K562 (cell line): ENCODE results near the gene CD4. TPM values are rescaled to one million over a fixed set of nuclear protein-coding genes. Genes with fewer than 3 reads are reported as not detected.

ENCODE experiments used
- ATAC-seq: fragments of 200-7000 bp; cut with Tn5 transposase; 3 replicates; pipeline ENCODE4 v1.9.1; 2020; ENCODE audit warnings: moderate library complexity
- BruUV-seq: library from RNA; stranded (reverse); fragments of 400-500 nt; replicated peaks from 2 replicates; lab custom pipeline; 2021; lab: Mats Ljungman, UMichigan
- CTCF ChIA-PET: fragments of 300-600 bp; formaldehyde crosslinking; extraction: SDS; loops from one replicate; lab custom pipeline; 2021; ENCODE audit warnings: low intra/inter-chr PET ratio; lab: Yijun Ruan, JAX
- POLR2A ChIA-PET: fragments of 300-600, 350-650 bp; sonication (Branson Sonifier 250); formaldehyde crosslinking; extraction: SDS; loops from one replicate; lab custom pipeline; 2021; ENCODE audit warnings: antibody characterized with exemption, inconsistent platforms; lab: Yijun Ruan, JAX
- DNase-seq, 4 experiments: peaks; one replicate each; pipeline versions ENCODE4 v3.0.0 to v3.0.0-alpha.2; 2011 to 2018; ENCODE audit warnings: low spot score in 3 of 4, mixed read lengths in 3 of 4; ENCODE audit errors: extremely low read depth in 1 of 4
- FAIRE-seq: peaks from 2 replicates; lab custom pipeline; 2011; peaks lifted over from hg19 to GRCh38; lab: Jason Lieb, UNC
- H2AFZ ChIP-seq: 2 replicates; pipeline ENCODE4 v1.6.0; 2011; ENCODE audit warnings: low read depth, low read length, control low read depth, inconsistent platforms
- H3K27ac ChIP-seq: fragments of 200-600 bp; 3 replicates; pipeline ENCODE4 v1.8.0; 2011; ENCODE audit warnings: low read depth, mild to moderate bottlenecking, control low read depth, inconsistent platforms, low read length, moderate library complexity, mixed read lengths; ENCODE audit errors: extremely low read depth
- H3K27me3 ChIP-seq, 2 experiments: fragments of 300-600 bp in 1 of 2; 2 replicates in 1 of 2; 3 replicates in 1 of 2; pipeline versions ENCODE4 v1.6.0 to v1.8.0; 2011; ENCODE audit warnings: inconsistent platforms in 2 of 2, low read length in 2 of 2, mild to moderate bottlenecking in 1 of 2, mixed read lengths in 1 of 2, moderate library complexity in 1 of 2; ENCODE audit not compliant: control insufficient read depth in 2 of 2, insufficient read depth in 2 of 2
- H3K36me3 ChIP-seq: fragments of 300-600 bp; 3 replicates; pipeline ENCODE4 v1.8.0; 2011; ENCODE audit warnings: mild to moderate bottlenecking, low read length, inconsistent platforms; ENCODE audit not compliant: control insufficient read depth, insufficient read depth
- H3K4me1 ChIP-seq, 2 experiments: fragments of 200-600 bp in 1 of 2; replicated peaks in 1 of 2; 2 replicates in 1 of 2; 3 replicates in 1 of 2; pipeline versions ENCODE4 v1.5.1 to v1.8.0; 2011; ENCODE audit warnings: inconsistent platforms in 2 of 2, low read length in 2 of 2, mild to moderate bottlenecking in 1 of 2, mixed read lengths in 1 of 2, moderate library complexity in 1 of 2; ENCODE audit not compliant: control insufficient read depth in 2 of 2, insufficient read depth in 2 of 2
- H3K4me2 ChIP-seq: 2 replicates; pipeline ENCODE4 v1.6.1; 2011; ENCODE audit warnings: low read length, control low read depth, inconsistent platforms, mixed read lengths; ENCODE audit not compliant: insufficient read depth
- H3K4me3 ChIP-seq: fragments of 200-600 bp; sonication (generic), shearing (Covaris generic); 2 replicates; pipeline ENCODE4 v1.5.1; 2016; ENCODE audit warnings: control low read depth, inconsistent platforms
- H3K79me2 ChIP-seq: fragments of 200-600 bp; 3 replicates; pipeline ENCODE4 v1.8.0; 2011; ENCODE audit warnings: low read length, inconsistent platforms; ENCODE audit not compliant: control insufficient read depth, insufficient read depth
- H3K9ac ChIP-seq, 2 experiments: 2 replicates each; pipeline versions ENCODE4 v1.6.0 to v1.6.1; 2011; ENCODE audit warnings: low read depth in 2 of 2, low read length in 2 of 2, control low read depth in 1 of 2, inconsistent platforms in 1 of 2, mild to moderate bottlenecking in 1 of 2, mixed read lengths in 1 of 2; ENCODE audit not compliant: insufficient read depth in 1 of 2
- H3K9me1 ChIP-seq: one replicate; pipeline ENCODE4 v1.6.0; 2011; ENCODE audit warnings: inconsistent platforms, mild to moderate bottlenecking, low read length, moderate library complexity; ENCODE audit not compliant: control insufficient read depth, insufficient read depth
- H3K9me3 ChIP-seq: replicated peaks from 2 replicates; pipeline ENCODE4 v1.5.1; 2011; ENCODE audit warnings: low read depth, low read length, inconsistent platforms; ENCODE audit not compliant: control insufficient read depth, insufficient read depth
- H4K20me1 ChIP-seq: replicated peaks from 2 replicates; pipeline ENCODE4 v1.6.1; 2011; ENCODE audit warnings: low read length, inconsistent platforms, mixed read lengths; ENCODE audit not compliant: control insufficient read depth, insufficient read depth
- BMI1 ChIP-seq: fragments of 150-350 bp; IDR thresholded peaks from 2 replicates; pipeline ENCODE4 v1.6.1; 2014; ENCODE audit warnings: low read length
- CEBPZ ChIP-seq: fragments of 150-350 bp; IDR thresholded peaks from 2 replicates; pipeline ENCODE4 v1.6.1; 2014; ENCODE audit warnings: low read depth, mild to moderate bottlenecking, low read length, borderline replicate concordance
- MYNN ChIP-seq, 2 experiments: sonication (generic); formaldehyde crosslinking in 1 of 2; IDR thresholded peaks; 2 replicates each; pipeline versions ENCODE4 v1.5.0 to v1.6.1; 2016 to 2020; ENCODE audit warnings: antibody characterized with exemption in 1 of 2, missing genetic modification reagents in 1 of 2
- NKRF ChIP-seq: fragments of 450-650 bp; IDR thresholded peaks from 2 replicates; pipeline ENCODE4 v1.6.1; 2016; ENCODE audit warnings: borderline replicate concordance
- PHTF2 ChIP-seq: fragments of 250-450 bp; sonication (Bioruptor Pico); IDR thresholded peaks from 2 replicates; pipeline ENCODE4 v1.5.0; 2021; ENCODE audit warnings: mild to moderate bottlenecking
- PURB ChIP-seq: sonication (generic); formaldehyde crosslinking; IDR thresholded peaks from 2 replicates; pipeline ENCODE4 v1.9.0; 2021; ENCODE audit warnings: low read depth, mild to moderate bottlenecking, missing genetic modification reagents
- SMAD2 ChIP-seq: fragments of 150-350 bp; IDR thresholded peaks from 2 replicates; pipeline ENCODE4 v1.6.1; 2014; ENCODE audit warnings: low read depth, mild to moderate bottlenecking, low read length
- SPI1 ChIP-seq: IDR thresholded peaks from 2 replicates; pipeline ENCODE4 v1.6.1; 2011; ENCODE audit warnings: low read depth, low read length, control low read depth, borderline replicate concordance
- WGBS: fragments of 100-300 bp; shearing (Covaris generic); methylation state at CpG from one replicate; pipeline ENCODE4 v1.1.6; 2016; ENCODE audit warnings: low coverage, mixed read lengths; ENCODE audit not compliant: insufficient coverage; ENCODE audit errors: missing lambda C conversion rate; 5-methylcytosine and 5-hydroxymethylcytosine counted together
- in situ Hi-C: fragments of 300-500 bp; cut with MboI; formaldehyde crosslinking; loops from 4 replicates; pipeline ENCODE4 v1.15.0; 2018; ENCODE audit warnings: inconsistent platforms, mixed read lengths
- intact Hi-C: fragments of 100-400 bp; cut with micrococcal nuclease; formaldehyde crosslinking; loops from 2 replicates; pipeline ENCODE4 v1.14.2; 2022
- polyA plus RNA-seq, 8 experiments: library from polyadenylated mRNA; depleted of rRNA in 4 of 8; stranded (reverse) in 5 of 8; unstranded in 3 of 8; fragments of >200 nt; fragmentation: Nextera tagmentation in 2 of 8; fragmentation: Illumina TruSeq in 1 of 8; extraction: Ambion mirVana in 2 of 8; extraction: Trizol in 1 of 8; gene quantifications; 2 replicates each; pipeline versions ENCODE4 v1.2.1 to v1.2.3, GENCODE V29; 2011 to 2014; ENCODE audit warnings: inconsistent platforms in 1 of 8, missing spikeins in 1 of 8
- total RNA-seq, 7 experiments: library from RNA; depleted of rRNA in 6 of 7; stranded (reverse); fragments of >200 nt in 6 of 7; fragmentation: Illumina TruSeq in 2 of 7; extraction: Trizol in 2 of 7; gene quantifications; 2 replicates each; pipeline versions ENCODE4 v1.2.1 to v1.2.3, GENCODE V29; 2011 to 2021; ENCODE audit warnings: low replicate concordance in 1 of 7

The CD4 gene
- total and polyA plus RNA-seq, 9 of the 15 experiments (the other 6 are each of a cell fraction or from before 2014, with no cell fraction given) = 0.06 to 0.27 (median 0.09) TPM; not detected in 5

- TF ChIP-seq SPI1 = peak; percentile 35; the same call in 1 of the 2 replicates
- no peak for TF ChIP-seq SMAD2
- Histone ChIP-seq H3K27ac (no peak overlapping the region), H3K27me3 (no peaks in the 10 kb centered on the region), H3K9me3 (no peaks in the 10 kb centered on the region), H3K4me3 (no peak overlapping the region), H3K4me1 (peaks cover 17 to 29% of the 10 kb centered on the region in 2 experiments), H3K9me1 (peaks cover 3% of the 10 kb centered on the region), H2AFZ (no peak overlapping the region), H4K20me1 (peaks cover 5% of the 10 kb centered on the region; the same call in 1 of the 2 replicates), H3K4me2 (no peak overlapping the region), H3K79me2 (peaks cover 31% of the 10 kb centered on the region), H3K36me3 (peaks cover 27% of the 10 kb centered on the region; the same call in 2 of the 3 replicates), H3K9ac (peak overlapping the region in 1 of 2 experiments; percentile 23; a peak in 1 of 4 replicates)
- in situ Hi-C loops = no loop called here
- BruUV-seq = no TSS peak
- ChIA-PET CTCF (interaction anchor here (1.1 to 2.1 kb wide), 5 partner anchors 22 to 82 kb away, joined by 3 to 24 read pairs (median 6); no protein-coding TSS in a partner anchor), POLR2A (interaction anchor here (0.7 to 2.4 kb wide), 7 partner anchors 9 to 118 kb away, joined by 3 to 10 read pairs (median 5); partner anchors contain the start of gene ZNF384)
- 95% methylated on average over 2 of the region's 2 CpGs for WGBS
- no peak for DNase-seq
- FAIRE-seq = no peak
- intact Hi-C loops = no loop called here
- no peak for ATAC-seq
These were observed 34.9 kb upstream of the CD4 start for GRCh38 chr12:6754411-6754810.

GRCh38 chr12:6757028-6757690 lies 32.2 kb upstream of the CD4 start:
- CTCF ChIA-PET = no interaction called here
- POLR2A ChIA-PET = no interaction called here
- intact Hi-C loops = no loop called here
- TF ChIP-seq MYNN (IDR thresholded peaks at IDR 0.05) (no peak), MYNN (CRISPR knock-in tag; IDR thresholded peaks at IDR 0.05) (no peak), BMI1 (no peak), PURB (CRISPR knock-in tag) (no peak), NKRF (no peak), CEBPZ (no peak), PHTF2 (CRISPR knock-in tag) (no peak)

More at GRCh38 chr12:6757028-6757690, 32.2 kb upstream of the CD4 start:
- DNase-seq (no peak), FAIRE-seq (no peak), ATAC-seq (no peak)
- H3K4me3 ChIP-seq = no peak overlapping the region
- H3K27ac ChIP-seq = no peak overlapping the region
- H3K9me3 ChIP-seq = no peaks in the 10 kb centered on the region
- in situ Hi-C loops = no loop called here
- H4K20me1 ChIP-seq = 0 out of 2 replicates have a peak, but pooled peaks cover under 1% of the 10 kb centered on the region
- no peaks in the 10 kb centered on the region for H3K9me1 ChIP-seq
- no peaks in the 10 kb centered on the region; the same call in 2 of the 3 replicates for H3K36me3 ChIP-seq
- peak overlapping the region; percentile 17; the same call in 1 of the 2 replicates for H2AFZ ChIP-seq
- peaks cover 11% of the 10 kb centered on the region for H3K79me2 ChIP-seq
- WGBS = 30% methylated on average over 8 of the region's 8 CpGs
- BruUV-seq = no TSS peak
- no peaks in the 10 kb centered on the region for H3K27me3 ChIP-seq
- peaks cover 17 to 21% of the 10 kb centered on the region in 2 experiments for H3K4me1 ChIP-seq
- peak overlapping the region in 1 of 2 experiments; percentile 0; a peak in 1 of 4 replicates for H3K9ac ChIP-seq
- 0 out of 2 replicates have a peak overlapping the region, but pooled peaks have one; percentile 6 for H3K4me2 ChIP-seq
